GM18498 (cell line): ENCODE results near the gene DSCAM.

Experiments used
- ATAC-seq: cut with Tn5 transposase; IDR thresholded peaks from one replicate; pipeline ENCODE4 v1.9.1; 2021; ENCODE audit warnings: mild to moderate bottlenecking, moderate library complexity; ENCODE audit not compliant: unreplicated experiment

Gene DSCAM

DNA sequence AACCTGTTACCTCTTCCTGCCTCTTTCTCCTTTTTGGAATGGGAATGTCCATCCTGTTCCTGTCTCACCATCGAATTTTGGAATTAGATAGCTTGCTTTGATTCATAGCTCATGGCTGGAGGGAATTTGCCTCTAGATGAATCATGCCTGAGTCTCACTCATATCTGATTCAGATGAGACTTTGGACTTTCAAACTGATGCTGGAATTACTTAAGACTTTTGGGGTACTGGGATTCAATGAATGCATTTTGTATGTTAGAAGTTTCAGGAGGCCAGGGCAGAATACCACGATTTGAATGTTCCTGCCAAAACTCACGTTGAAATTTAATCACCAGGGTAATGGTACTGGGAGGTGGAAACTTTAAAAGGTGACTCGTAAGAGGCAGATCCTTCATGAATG is 132.4 kb downstream of the DSCAM start:
- ATAC-seq = no peak

DNA sequence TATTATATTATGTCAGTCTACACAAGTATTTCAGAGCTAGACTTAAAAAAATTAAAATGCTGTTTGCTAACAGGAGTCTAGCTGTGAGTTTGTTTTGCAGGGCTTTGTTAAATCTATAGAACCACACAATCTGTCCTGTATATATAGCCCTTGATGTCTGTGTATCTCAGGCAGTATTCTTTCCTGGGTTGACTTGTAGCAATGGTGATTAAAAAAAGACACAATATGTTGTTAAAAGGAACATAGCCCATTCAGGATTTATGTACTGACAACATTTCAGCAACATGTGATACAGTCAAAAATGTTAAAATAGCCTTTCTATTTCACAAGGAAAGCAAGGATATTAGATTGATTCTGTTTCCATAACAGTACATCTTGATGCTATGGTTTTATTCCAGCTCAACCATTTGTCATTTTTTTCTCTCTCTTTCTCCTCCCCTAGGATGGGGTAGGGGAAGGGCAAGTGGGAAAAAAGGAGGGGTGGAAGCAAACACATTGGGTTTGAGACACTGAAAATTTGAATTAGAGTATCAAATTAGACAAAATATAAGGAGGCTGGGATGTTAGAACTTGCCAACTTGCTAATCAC is 139.2 kb downstream of the DSCAM start:
- ATAC-seq = no peak

DNA sequence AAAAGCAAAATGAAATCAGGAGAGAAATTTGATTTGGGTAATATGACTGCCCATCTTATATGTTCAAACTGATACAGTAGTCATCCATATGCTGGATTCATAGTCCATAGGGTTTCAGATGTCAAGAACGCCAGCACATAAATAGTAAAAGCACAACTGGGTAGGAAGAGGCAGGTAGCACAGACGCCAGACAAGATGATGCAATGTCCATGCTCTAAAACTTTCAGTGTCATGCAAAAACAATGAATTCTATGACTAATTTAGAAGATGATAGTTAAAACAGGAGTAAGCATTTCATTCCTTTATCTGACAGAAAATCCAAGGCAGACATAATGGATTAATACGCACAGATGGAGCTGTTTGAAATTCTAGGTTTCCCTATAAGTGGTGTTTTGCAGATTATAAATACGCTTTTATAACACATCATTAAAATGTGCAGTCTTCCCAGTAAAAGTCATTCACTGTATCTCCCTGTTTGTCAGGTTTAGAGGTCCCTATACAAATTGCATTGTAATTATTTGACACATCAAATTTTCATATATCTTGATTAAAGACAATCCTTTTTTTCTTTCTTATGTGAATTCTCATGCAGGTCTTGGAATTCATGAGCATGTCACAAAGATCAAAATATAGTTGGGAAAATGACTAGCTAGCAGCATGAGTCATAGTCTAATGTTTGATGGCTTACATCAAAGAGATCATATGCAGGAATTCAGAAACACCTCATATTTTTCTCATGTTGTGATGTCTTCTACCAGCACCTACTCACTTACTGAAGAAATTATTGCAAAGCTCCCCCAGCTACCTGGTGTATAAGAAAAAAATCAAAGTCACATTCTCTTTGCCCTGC is 139.9 kb downstream of the DSCAM start:
- no peak for ATAC-seq

DNA sequence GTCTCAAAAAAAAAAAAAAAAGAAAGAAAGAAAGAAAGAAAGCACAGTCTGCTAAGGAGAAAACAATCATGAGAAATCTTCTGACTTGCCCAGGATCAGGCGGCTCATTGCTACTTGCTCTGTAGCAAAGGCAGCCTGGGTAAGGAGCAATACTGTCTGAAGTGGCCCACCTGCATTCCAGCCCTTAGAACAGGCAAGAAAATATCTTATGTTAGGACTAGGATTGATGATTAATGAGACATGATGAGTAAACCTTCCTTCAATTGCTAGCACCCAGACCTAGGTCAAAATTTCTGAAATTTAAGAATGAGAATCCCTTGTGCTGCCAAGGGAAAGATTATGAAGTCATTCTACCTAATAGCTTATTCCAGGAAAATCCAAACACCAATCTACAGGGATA is 140.8 kb downstream of the DSCAM start:
- ATAC-seq = no peak

DNA sequence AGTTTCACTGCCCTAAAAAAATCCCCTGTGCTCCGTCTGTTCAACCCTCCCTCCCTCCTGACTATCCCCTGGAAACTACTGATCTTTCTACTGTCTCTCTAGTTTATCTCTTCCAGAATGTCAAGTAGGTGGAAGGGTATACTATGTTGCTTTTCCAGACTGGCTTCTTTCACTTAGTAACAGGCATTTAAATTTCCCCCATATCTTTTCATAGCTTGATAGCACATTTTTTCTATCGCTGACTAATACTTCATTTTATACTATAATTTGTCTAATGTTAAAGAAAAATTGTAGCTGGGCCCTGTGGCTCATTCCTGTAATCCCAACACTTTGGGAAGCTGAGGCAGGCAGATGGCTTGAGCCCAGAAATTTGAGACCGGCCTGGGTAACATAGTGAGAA is 142.8 kb downstream of the DSCAM start:
- no peak for ATAC-seq

DNA sequence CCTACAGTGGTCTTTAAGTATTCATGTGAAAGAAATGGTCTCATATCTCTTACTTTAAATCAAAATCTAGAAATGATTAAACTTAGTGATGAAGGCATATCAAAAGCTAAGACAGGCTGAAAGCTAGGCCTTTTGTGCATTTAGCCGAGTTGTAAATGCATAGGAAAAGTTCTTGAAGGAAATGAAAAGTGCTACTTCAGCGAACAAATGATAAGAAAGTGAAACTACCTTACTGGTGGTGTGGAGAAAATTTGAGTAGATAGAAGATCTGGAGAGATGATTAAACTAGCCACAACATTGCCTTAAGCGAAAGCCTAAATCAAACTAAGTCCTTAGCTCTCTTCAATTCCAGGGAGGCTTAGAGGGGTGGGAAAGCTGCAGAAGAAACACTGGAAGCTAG is 147.6 kb downstream of the DSCAM start:
- no peak for ATAC-seq

DNA sequence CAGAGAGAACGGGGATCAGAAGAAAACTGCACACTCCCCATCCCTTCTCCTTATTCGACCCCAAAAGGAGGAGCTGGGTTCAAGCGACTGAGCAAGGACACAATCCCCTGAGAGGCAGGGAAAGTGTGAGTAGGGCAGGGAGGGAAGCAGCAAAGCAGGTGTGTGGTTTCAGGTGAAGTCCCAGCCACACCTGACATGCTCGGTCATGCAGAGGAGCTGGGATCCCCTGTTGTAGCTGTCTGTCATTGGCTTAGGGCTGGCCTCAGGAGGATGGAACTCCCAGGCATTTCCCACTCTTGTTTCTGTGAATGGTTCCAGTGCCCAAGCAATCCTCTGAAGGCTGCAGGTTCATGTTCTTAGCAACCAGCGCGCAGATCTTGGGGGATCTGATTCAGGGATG is 150.7 kb downstream of the DSCAM start:
- ATAC-seq = no peak

DNA sequence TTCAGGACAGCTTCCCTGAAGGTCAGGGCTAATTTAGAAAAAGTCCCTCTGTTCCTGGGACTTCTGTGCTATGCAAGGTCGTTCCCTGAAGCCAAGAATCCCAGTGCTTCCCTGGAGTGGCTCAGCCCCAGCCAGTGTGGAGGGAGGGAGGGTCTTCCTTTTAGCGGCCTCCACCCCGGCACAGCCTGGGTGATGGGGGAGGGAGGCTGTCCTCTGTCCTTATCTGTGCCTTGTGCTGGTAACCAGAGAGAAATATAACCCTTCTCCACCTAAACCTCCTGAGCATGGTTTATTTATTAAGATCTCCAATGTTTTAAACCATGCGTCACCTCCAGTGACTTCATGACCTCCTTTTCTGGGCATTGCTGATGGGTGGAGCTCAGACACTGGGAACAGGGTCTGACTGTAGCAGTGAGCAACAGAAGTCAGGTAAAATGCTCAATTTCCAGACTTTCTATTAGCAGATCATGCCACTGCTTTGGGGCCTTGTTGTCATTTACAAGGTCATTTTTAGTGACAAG is 157.1 kb downstream of the DSCAM start:
- ATAC-seq = no peak

DNA sequence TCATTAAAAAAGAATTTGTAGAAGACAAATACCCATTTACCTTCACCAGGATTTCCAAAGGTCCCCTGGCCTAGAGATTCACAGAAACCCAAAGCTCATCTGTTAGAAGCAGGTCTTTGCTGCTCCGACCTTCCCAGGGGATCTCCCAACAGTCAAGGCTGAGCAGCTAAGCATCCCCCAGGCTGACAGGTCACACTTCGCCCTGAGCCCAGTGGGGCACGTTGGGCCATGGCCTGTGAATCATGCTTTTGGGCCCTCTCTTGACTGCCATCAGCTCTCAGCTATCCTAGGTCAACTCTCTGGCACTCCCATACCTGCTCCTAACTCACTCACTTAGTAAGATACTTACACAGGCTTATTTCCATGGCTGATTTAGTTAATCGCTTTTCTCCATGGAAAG is 157.7 kb downstream of the DSCAM start:
- ATAC-seq = no peak

DNA sequence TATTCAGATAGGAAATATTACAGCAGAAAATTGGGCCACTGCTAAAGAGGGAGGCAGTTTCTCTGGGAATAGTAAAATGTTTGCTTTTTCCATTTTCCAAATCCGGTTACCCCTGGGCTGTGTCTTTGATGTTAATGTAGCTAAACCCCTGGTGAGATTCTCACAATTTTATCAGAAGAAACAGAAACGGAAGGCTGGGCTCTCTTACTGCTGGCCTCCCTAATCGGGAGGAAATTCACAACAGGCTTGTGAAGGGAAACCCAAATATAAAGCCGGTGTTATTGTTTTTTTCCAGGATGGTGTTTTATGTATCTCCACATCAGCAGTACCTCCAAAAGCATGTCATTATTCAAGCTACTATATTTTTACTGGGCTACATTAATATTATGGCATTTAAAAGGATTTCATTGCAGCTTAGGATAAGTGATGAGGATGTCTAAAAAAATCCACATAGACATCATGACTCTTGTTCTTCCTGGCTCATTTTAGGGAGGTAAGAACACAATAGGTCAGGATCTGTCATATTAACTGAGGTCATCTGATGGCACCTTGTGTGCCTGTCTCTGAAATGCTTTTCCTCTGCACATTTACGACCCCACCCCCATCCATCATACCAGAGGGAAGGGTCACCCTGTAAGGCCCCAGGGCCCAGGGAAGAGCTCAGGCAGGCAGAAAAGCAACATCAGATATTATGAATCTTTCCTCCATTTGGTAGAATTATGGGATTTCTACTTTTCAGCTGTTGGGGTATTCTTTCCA is 158.7 kb downstream of the DSCAM start:
- no peak for ATAC-seq

DNA sequence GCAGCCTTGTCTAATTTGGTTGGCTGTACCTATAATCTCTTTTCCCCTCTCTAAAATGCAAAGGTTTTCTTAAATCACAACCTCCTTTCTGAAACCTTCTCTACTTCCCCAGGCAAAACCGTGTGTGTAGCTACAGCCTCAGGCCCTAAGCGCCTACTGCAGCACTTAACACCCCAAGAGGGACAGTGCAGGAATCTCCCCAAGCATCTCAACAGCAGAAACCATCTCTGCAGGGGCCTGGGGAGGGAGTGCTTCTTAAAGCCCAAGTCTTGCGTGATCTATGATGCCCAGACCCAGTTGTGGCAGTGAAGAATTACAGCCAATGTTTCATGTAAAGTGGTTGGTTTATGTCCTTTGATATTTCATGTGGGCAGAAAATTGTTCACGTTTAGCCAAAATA is 159.3 kb downstream of the DSCAM start:
- ATAC-seq = no peak

DNA sequence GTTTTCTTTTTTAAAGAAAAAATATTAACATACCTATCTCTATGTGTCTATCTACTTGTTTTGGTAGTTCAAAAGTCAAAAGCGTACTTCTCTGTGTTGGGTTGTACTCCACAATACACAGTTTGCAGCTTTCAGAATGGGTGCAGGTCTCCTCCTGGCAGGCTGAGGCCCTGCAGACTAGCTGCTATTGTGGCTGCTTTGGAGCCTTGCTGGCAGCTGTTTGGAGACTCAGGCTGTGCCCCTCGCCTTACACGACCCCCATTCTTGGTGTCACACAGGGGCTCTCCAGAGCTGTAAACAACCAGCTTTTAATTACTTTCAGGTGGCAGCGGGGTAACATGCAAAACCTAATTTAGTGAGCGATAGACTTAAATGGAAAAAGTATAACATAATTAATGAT is 160.4 kb downstream of the DSCAM start:
- no peak for ATAC-seq

DNA sequence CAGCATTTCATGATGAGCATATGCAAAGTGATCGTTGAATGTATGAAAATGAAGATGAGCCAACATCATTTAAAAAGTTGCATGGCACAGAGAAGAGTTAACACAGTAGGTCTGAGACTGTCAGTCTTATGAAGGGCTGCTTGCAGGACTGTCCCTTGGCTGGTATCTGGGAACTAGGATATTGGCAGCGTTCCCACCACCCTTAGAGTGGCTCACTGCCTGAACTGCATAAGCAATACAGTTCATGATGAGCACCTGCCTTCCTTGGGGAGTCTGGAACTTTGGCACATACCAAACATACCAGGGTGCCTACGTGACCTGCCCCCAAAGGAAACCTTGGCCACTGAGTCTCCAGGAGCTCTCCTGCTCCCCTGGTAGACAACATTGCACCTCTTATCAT is 161.8 kb downstream of the DSCAM start:
- ATAC-seq = no peak

DNA sequence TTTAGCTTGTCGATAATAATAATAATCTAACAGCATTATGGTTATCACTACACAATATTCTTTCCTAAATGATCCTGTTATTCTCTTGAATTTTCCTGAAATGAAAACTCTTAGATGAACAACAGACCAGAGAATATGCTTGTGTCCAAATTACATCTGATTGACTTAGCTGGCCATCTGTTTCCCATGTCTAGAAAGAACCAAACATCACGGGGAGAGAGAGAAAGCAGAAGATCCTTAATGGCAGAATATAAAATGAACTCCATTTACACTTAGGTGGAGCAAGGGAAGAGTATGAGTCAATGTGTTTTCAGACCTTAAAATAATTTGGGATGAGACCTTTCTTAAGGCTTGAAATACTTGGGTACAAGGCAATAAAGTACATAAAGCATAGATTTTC is 162.2 kb downstream of the DSCAM start:
- no peak for ATAC-seq

DNA sequence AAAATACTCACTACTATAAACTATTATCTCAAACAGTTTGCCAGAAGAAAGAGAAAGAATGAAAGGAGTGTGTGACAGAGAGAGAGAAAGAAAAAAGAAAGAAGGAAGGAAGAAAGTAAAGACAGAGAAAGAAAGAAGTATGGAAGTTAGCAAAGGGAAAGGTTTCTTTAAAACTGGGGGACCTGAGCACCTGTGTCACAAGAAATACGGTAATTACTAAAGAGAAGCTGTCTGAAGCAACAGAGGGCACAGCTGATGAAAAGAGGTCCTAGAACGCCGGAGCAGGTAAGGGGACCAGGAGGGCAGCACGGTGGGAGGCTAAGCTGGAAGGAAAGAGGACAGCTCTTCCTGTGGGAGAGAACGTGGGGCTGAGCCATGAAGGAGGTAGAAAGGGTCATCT is 163.6 kb downstream of the DSCAM start:
- ATAC-seq = no peak

DNA sequence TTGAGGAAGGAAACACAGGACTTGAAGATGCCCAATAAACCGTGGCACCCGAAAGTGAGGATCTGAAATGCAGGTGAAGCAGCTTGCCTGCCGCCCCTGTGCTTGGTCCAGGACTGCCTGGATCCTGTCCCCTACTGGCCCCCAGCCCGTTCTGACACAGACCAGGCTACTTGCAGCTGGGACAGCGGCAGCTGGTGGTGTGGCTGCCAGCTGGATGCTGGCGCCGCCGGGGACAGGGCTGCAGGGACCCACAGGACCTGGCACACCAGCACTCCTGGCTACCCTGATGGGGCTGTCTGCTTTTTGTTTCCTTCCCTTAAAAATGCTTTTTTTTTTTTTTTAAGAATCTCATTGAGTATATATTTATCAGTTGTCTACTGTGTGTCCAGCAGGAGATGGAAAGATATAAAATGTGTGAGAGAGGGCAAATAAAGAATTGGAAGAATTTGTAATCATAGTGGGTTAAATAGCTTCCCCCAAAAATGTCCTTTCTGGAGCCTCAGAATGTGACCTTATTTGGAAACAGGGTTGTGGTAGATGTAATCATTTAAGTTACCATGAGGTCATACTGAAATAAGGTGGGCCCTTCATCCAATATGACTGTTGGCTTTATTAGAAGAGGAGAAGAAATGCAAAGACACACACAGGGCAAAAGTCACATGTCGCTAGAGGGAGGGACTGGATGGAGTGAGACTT is 165.6 kb downstream of the DSCAM start:
- no peak for ATAC-seq

DNA sequence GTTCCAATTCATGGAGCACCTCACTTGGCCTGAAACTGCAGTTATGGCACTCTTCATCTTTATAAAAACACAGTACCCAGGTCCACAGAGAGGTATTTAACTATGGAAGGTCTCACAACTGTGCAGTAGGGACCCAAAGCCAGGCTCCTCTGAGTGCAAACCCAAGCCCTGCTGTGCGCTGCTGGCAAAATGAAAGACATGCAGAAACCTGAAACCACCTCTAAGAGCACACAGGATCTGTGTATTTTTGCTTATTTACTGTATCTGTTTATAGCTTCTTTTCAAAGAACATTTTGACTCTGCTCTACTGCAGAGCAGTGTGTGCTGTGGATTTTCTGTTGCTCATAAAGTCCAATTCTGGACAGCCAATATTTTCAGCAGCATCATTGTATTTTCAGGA is 166.6 kb downstream of the DSCAM start:
- no peak for ATAC-seq

DNA sequence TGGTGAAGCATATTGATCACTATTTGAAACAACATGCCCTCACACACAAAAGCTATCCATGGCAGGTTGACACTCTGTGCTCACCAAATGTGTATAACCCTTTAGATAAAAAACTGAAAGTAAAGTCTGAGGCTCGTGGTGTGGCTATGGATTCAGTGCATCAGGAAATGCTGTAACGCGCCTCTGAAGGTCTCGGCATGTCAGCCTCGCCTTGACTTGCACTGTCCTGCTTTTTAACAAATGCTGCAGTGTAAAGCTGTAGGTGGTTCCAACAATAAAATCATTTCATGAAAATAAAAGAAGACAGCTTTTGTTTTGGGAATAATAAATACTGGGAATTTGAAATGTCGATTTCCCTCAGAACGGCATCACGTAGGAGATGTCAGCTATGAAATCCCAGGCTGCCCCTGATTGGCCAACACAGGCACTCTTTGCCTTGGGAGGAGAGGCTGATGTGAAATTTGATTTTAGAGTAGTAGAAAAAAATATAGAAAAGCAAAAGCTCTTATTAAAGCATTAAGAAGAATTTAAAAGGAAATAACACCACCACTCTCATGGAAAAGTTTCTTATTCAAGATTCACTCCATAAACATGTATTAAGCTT is 168.2 kb downstream of the DSCAM start:
- no peak for ATAC-seq

DNA sequence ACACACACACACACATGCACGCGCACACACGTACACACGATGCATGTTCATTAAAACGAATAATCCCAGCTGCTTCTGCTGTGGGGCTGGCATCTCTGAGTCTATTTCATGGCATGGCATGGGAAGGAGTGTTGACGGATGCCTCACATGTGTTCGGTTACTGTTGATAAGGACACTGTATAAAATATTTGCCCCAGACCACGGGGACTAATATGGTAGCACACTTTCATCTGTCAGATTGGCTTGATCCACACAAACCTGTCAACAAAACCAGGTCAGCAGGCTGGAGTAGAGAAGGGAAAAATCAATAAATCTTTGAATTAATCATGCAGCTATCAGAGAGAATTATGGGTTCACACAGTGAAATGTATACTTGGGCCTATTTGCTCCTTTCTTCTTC is 171.9 kb downstream of the DSCAM start:
- ATAC-seq = no peak

DNA sequence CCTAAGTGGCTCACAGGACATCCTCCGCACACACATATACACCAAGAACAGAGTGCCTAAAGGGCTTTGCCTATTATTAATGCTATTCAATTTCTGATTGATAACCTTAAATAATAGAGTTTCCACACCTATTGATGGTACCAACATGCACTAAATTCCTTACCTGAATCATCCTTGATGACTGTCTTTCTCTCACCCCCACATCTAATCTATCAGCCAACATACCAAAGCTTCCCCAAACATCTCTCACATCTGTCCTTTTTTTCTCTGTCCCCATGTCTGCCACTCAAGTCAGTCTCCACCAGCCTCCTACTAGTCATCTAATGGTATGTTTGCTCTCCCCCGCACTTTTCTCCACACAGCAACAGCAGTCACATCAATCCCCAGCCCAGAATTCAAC is 174.4 kb downstream of the DSCAM start:
- no peak for ATAC-seq

DNA sequence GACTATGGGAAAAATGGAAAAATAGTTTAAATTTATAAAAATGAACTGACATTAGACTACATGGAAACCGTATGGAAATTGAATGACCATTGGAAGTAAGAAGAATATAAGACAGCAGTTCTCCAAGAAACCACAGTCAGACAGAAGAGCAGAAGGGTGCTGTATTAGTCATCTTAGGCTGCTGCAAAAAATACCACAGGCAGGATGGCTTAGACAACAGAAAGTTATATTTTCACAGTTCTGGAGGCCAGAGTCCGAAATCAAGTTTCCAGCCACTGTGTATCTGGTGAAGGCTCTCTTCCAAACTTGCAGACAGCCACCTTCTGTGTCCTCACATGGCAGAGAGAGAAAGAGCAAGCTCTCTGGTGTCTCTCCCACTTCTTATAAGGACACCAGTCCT is 175.2 kb downstream of the DSCAM start:
- ATAC-seq = no peak
